Erythroblast (primary cell): ENCODE results near the gene MAPT.

Experiments
- GATA1 ChIP-seq: IDR thresholded peaks from 2 replicates; pipeline ENCODE4 v1.6.1; 2011; ENCODE audit warnings: low read depth, mild to moderate bottlenecking, control low read depth, low read length, moderate library complexity
- POLR2A ChIP-seq: IDR thresholded peaks from 2 replicates; pipeline ENCODE4 v1.6.1; 2011; ENCODE audit warnings: mild to moderate bottlenecking, low read length

DNA sequence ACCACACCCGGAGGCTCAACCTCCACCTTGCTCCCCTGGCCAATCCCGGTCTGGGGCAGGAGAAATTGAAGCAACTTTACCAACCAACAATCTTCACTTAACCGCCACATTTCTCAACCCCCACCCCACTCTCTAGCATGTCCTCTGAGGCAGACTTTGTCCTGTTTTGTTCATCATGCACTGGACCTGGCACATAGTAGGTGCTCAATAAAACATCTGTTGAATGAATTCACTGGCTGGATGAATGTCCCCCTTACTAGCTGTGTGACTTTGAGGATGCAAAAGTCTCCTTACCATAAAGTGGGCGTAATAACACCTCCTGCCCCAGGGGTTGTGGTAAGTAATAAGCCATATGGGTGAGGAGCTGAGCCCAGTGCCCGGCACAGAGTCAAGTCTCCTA is 43.9 kb upstream of the MAPT start:
- TF ChIP-seq POLR2A (no peak), GATA1 (no peak)
